Glomerular visceral epithelial cell (primary cell): Measurements from ENCODE around the gene TSPEAR.
"Not testable (repeated sequence)": the region's sequence is repeated elsewhere in the genome, so short reads cannot be mapped to it uniquely, and the experiment has no call there.

ENCODE experiments used
- DNase-seq: peaks from one replicate; pipeline ENCODE4 v3.0.0-alpha.2; 2016; ENCODE audit errors: extremely low spot score

The TSPEAR gene

DNA sequence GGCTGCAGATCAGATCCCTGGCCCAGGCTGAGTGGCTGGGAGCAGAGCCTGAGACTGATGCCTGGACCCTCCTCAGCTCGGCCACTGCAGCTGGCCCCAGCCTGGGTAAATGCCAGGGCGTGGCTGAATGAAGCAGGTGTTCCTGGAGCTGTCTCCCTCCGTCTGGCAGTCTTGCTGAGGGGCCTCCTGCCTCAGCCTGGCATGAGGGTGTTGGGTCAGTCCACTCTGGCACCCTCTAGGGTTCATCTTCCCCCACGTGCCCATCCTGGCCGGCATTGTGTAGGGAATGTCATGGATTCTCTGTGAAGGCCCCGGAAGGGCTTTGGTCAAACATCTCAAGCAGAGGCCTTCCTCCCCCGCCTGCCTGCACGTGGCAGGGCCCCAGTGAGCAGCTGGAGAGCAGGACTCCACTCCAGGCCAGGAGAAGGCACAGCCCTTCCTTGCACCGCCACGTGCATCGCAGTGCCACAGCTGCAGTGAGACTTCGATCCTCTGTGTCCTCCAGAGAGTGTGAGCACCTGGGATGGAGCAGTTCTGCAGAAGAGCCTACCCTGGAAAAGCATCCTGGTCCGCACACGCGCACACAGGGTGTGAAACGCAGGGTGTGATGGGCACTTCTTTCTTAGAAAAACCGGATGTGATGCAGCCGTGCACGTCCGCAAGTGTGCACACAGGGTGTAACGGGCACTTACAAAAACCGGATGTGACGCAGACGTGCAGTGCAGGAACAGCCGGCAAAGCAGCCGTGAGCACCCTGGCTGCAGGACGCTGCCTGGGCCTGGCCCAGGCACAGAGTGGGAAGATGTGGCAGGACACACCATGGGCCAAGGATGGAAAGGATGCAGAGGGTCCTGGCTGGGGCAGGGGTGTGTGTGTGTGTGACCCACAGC, 142.5 kb downstream of the TSPEAR start:
- DNase-seq: no peak

DNA sequence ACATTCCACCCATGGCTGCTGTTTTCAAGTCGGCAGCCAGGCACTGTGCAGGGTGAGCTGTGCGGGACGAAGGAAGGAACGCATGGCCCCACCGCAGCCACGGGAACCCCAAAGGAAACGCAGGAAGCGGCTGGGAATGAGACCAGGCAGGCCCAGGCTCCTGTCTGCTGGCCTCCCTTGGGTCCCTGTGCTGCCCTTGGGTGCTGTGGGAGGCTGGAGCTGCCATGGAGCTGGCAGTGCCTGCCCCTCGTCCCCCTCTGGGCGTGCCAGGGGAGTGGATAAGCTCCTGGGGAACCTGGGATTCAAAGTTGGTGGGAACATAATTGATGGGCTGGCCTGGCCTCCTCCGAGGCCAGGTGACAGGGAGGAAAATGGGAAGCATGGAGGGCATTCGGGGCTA, 143.1 kb downstream of the TSPEAR start:
- DNase-seq: no peak

DNA sequence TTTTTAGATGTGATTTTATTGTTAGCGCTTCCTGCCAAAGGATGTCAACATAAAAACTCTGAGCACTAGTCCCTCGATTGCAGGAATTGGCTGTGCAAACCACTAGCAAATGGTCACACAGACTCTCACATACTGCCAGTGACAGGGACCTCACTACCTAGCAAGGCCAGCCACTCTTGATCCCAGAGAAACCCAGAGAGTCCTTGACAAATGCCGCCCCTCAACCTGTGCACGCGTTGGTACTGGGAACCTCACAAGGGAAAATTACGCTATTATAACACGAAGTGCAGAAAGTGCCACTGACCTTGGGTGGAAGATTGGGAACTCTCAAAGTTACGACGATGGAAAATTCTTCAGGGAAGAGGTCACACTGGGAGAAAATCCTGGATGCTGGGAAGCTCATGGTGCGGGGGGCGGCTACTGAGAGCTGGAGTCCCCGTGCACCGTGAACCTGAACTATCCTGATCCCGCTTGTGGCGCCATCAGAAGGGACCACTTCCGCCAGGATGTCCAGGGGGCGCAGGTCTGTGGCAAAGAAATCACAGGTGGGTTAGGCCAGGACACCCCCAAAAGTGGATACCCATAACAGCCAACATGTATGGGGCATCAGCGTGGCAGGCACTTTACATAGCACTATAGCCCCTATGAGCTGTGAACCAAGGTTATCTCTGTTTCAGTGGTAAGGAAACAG, 143.7 kb downstream of the TSPEAR start:
- no peak for DNase-seq

DNA sequence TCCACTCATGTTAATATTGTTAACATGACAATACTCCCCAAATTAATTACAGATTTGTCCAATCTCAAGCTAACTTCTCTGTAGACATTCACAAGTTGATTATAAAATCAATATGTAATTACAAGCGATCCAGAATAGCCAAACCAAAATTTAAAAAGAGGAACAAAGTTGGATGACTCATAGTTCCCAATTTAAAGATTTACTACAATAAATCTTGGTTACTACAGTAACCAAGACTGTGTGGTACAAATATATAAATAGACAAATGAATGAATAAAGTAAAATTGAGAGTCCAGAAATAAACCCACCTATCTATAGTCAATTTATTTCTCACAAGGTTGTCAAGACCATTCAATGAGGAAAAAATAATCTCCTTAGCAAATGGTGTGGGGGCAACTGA, 145.0 kb downstream of the TSPEAR start:
- no peak for DNase-seq

DNA sequence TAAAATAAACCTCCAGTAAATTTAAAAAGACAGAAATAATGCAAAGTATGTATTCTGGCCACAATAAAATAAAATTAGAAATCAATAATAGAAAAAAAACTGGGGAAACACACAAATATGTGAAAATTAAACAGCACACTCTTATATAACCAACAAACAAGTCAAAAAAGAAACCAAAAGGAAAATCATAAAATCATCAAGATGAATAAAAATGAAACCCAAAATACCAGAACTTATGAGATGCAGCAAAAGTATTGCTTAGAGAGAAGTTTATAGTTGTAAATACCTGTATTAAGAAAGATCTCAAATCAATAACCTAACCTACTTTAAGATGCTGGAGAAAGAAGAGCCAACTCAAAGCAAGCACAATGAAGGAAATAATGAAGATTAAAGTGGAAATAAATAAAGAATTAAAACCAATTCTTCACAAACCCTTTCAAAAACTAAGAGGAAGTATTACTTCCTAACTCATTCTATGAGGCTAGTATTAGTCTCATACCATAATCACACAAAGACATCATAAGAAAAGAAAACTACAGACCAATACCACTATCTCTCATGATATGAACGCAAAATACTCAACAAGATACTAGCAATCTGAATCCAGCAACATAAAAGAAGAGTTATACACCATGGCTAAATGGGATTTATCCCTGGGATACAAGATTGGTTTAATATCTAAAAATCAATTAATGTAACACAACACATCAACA, 146.3 kb downstream of the TSPEAR start:
- DNase-seq: no peak

DNA sequence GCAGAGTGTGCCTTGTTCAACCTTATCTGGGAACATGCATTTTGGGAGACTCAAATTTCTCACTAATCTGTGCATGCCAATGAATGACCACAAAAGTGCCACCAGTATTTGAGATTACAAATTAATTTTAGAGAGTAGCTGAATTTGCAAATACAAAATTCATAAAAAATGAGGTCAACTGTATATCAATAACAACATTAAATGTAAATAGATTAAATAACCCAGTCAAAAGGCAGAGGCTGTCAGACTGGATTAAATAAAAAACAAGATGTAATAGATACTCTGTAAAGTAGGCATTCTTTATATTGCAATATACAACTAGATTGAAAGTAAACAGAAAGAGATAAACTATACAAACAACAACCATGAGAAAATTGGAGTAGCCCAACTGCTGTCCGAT, 147.3 kb downstream of the TSPEAR start:
- DNase-seq: no peak

DNA sequence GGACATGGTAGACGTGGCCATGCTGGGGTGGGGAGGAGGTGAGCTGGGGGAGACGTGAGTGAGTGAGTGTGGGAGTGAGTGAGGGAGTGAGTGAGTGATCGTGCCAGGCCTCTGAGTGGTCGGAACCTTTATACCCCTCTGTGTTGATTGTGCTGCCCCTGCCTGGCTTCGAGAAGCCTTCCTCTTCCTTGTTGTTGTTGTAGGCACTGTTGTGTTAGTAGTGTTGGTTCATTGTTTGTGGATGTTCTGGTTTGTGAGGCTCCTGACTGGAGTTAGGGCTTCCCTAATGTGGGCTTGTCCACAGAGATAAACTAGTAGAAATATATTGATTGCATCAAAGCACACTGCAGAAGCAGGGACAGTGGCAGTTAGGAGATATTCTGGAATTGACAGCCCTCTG, 152.7 kb downstream of the TSPEAR start, which contains the start of gene KRTAP10-3:
Gene KRTAP10-3, minus strand, starts transcription at position 101 of the 400 bp plus-strand sequence. Its CDS starts 80 bp downstream, at position 21.
- DNase-seq: no peak

DNA sequence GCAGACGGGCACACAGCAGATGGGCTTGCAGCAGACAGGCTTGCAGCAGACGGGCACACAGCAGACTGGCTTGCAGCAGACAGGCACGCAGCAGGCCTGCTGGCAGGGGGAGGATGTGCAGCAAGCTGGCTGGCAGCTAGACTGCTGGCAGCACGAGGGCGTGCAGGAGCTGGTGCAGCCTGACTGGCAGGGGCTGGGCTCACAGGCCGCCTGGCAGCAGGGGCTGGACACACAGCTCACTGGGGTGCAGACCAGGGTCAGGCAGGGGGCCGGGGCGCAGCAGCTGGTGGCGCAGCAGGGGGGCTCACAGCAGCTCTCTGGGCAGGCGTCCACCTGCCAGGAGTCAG, 153.1 kb downstream of the TSPEAR start:
- not testable (repeated sequence) for DNase-seq

DNA sequence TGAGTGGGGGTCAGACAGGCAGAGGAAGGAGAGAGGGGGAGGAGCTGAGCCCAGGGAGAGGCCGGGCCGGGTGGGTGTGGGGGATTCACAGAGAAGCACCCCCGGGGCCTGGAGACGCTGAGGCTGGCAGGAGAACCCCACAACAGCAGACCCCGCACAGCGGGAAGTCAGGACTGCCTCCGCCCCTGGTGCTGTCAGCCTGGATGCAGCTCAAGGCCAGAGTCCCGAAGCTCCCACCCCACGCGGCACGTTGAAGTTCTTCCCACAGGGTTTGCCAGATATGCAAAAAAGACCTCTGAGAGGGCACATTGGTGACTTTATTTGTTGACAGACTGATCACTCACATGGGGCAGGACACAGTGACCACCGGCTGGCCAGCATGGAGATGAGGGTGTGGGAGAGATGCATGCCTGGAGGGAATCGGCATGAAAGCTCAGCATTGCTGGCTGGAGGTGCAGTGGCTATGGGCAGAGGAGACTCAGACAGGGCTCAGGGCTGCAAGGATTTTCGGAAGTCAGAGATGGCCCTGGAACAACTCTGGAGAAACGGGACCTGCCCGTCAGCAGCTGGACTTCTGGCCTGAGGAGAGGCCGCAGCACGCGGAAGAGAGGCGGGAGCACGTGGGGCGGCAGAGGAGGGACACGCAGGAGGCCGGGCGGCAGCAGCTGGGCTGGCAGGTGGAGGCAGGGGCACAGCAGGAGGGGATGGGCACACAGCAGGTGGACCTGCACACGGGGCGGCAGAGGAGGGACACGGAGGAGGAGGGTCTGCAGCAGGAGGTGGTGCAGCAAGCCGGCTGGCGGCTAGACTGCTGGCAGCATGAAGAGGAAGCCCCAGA, 153.7 kb downstream of the TSPEAR start:
- DNase-seq: no peak

DNA sequence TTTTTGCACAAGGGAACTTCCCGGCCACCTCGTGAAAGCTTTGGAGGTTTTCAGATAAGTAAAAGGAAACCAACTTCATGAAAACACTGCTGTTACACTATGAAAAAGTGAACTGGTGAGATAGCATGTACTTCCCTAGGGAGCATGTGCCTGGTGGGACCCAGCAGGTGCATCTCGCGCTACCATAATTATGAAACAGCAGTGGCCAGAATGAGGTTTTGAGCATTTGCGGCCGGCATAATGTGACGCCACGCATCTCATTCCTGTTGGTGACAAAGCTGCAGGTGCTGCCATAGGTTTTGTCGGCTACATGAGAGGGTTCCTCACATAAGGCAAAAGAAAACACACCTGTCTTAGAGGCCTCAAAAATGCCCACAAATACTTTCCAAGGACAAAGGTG, 154.5 kb downstream of the TSPEAR start:
- DNase-seq: no peak

DNA sequence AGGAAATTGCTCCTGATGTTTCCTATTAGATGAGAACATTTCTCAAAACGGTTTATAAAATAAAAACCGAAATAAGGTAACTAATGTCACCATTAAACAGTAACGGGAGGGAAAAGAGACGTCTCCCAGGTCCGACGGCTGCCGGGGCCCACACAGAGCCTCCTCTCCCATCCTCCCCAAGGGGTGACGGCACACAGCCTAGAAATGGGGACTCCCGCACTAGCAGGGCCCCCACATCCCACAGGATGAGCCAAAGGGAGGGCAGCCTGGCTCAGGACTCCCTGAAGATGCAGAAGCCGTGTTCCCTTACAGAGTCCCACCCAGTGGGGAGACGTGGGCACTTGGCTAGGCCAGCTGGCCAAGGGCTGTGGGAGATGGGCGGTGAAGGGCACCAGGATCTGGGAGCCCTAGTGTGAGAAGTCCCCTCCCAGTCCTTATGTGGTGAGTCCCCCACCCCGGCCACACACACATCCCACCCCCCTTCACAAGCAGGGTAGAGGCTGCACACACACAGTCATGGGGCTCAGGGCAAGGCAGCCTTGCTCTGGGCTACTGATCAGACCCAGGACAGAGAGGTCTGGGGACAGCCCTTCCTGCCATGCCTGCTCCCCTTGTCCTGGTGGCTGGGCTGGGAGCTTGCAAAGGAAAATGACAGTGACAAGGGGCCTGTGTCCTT, 156.0 kb downstream of the TSPEAR start:
- no peak for DNase-seq

DNA sequence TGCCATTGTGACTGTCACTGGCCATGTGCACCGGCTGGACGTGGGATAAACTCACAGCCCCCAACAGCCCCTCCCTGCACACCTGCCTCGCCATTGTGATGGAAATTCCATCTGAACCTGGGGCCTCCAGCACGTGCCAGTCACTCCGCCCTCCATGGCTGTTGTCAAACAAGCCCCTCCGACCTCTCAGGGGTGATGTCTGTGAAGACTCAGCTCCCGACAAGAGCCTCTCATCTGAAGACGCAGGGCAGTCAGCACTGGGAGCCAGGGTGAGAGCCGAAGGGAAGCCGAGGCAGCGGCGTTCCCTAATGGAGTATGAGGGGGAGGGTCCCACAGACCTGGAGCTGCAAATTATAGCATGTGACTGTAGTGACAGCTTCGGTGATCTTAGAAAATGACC, 158.7 kb downstream of the TSPEAR start:
- DNase-seq: no peak

DNA sequence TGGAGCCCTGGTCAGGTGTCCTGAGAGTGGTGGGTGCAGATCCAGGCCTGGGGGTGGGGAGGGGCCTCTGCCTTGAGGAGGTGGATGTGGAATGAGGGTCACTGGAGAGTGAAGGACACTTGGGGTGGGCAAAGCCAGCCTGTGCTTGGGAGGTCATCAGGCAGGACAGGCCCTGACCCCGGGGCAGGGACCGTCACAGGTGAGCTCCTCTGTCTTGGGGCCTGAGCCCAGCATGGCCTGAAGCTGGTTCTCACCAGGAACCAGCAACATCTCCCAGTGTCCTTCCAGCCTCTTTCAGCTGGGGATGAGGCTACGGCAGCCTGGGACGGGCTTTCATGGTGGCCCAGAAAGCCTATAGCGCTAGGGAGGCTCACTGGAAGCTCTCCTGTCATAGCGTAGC, 159.2 kb downstream of the TSPEAR start:
- DNase-seq: no peak

DNA sequence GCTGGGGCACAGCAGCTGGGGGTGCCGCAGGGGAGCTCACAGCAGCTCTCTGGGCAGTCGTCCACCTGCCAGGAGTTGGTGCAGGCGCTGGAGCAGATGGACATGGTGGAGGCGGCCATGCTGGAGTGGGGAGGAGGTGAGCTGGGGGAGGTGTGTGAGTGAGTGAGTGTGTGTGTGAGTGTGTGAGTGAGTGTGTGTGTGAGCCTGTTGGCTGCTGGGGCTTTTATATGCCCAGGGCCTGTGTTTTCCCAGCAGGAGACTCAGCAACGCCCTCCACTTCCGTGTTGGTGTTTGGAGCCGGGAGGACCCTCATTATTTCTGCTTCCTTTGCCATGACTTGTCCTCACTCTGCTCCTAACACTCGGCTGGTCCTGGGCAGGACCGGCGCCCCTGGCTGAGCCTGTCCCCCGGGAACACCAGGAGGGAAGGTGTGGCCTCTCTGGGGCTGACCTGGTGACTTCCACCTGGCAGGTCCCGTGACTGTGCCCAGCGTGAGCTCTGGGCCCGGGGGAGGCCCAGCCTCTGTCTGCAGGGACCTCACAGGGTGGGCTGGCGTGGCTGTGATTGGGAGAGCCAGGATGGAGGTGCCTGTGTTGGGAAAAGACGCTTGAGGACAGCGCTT, 159.9 kb downstream of the TSPEAR start, which contains the start of gene KRTAP10-2:
Gene KRTAP10-2, minus strand, starts transcription at position 166 of the 622 bp plus-strand sequence. Its CDS starts 47 bp downstream, at position 119.
- no peak for DNase-seq

DNA sequence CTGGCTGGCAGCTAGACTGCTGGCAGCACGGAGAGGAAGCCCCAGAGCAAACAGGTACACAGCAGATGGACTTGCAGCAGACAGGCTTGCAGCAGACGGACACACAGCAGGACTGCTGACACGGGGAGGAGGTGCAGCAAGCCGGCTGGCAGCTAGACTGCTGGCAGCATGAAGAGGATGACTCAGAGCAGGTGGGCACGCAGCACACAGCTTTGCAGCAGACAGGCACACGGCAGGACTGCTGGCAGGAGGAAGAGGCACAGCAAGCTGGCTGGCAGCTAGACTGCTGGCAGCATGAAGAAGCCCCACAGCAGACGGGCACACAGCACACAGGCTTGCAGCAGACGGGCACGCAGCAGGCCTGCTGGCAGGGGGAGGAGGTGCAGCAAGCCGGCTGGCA, 160.6 kb downstream of the TSPEAR start:
- no peak for DNase-seq

DNA sequence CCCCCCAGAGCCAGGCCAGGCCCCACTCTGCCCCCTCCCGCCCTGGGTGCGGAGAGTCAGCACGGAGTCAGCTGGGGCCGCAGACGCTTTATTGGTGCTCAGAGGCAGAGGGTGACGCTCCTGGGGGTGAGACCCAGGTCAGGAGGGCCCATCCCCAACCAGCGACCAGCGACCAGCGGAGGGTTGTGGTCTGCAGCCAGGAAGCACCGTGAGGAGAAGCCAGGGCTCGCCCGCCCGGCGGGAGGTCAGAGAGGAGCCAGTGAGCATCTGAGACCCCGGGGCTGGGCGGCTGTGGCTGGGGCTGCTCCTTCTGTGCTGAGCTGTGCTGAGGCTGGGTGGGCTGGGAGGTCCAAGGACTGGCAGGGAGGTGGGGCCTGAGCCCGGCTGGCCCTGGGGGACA, 161.1 kb downstream of the TSPEAR start:
- not testable (repeated sequence) for DNase-seq

DNA sequence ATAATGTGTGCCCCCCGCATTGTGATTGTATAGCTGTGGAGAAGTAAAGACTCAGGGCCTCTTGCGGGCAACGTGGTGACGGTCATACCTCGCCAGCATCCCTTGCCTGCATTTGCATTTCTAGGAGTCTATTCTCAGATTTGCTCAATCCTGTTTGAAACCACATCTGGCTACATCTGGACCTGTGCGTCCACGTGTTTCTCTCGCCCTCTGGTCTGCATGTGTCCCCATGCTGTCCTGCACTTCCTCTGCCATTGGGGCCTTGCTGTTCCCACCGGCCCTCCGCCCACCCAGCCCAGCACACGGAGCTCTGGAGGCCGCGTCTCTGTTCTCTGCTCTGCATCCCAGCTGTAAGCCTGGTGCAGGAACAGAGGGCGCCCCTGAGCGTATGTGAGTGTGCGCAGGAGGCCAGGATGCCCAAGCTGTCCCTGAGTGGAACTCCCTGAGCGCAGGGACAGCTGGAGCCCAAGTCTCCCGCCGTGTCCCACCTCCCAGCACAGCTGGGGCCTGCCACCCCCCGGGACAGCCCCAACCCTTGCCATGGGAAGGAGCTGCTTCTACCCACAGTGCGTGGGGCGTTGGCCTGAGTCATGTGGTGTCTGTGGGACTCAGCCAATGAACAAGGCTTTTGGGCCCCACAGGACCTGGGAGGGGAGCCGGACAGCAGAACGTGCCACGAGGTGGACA, 161.7 kb downstream of the TSPEAR start:
- DNase-seq: no peak

DNA sequence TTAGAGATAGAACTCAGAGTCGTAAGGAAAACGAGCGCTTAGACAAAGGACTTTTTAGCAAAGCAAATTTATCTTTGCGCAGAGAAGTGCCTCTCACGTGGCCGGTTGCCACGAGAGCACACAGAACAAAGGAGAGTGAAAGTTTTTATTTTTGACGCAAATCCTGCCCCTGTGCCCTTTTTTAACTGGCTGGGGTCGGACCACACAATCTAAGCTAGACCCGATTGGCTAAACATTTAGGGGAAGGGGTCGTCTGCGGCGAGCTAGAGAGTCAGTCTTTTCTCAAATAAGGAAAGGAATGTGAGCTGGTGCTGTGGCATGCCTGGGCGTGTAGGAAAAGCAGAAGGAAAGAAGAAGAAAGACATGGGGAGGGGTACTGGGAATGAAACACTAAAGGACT, 162.4 kb downstream of the TSPEAR start:
- no peak for DNase-seq

DNA sequence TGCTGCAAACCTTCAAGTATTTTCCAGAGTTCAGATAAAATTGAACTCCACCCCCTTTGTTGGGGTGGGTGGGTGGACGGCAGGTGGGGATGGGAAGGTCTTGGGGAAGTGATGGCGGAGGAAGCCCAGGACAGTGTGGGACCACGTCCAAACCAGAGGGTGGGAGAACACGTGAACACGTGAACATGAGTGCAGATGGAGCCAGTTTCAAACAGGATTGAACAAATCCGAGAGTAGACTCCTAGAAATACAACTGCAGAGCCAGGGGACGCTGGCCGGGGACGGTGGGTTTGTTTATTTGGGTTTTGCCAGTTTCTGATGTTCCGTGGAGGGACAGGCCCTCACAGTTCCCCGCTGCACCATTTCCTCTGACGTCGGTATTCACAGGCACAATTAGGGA, 163.0 kb downstream of the TSPEAR start:
- DNase-seq: no peak
